SU-DHL-6 (cell line): ENCODE results near the gene JPH3.

Source experiments
- H2AFZ ChIP-seq: fragments of 200-600 bp; sonication (generic); 2 replicates; pipeline ENCODE4 v1.6.1; 2014; ENCODE audit warnings: low read depth, mild to moderate bottlenecking, moderate library complexity, mixed read lengths, antibody characterized with exemption, low read length; ENCODE audit not compliant: severe bottlenecking
- H3F3A ChIP-seq: fragments of 200-600 bp; shearing (Covaris generic); 2 replicates; pipeline ENCODE4 v1.6.0; 2016; ENCODE audit warnings: antibody characterized with exemption, mild to moderate bottlenecking; ENCODE audit not compliant: insufficient read depth
- H3K27ac ChIP-seq: fragments of 200-600 bp; sonication (generic); 2 replicates; pipeline ENCODE4 v1.5.1; 2016; ENCODE audit warnings: low read depth, mild to moderate bottlenecking, low read length, moderate library complexity, mixed read lengths
- H3K27me3 ChIP-seq: fragments of 200-600 bp; sonication (generic), shearing (Covaris generic); 2 replicates; pipeline ENCODE4 v1.6.0; 2014; ENCODE audit warnings: mild to moderate bottlenecking, low read length
- H3K36me3 ChIP-seq: fragments of 200-600 bp; sonication (generic); 2 replicates; pipeline ENCODE4 v1.6.1; 2014; ENCODE audit warnings: mild to moderate bottlenecking, low read length, mixed read lengths
- H3K4me2 ChIP-seq: fragments of 300-600, 200-600 bp; shearing (Covaris generic), sonication (generic); 2 replicates; pipeline ENCODE4 v1.6.0; 2014; ENCODE audit warnings: low read length, low read depth, mild to moderate bottlenecking; ENCODE audit not compliant: poor library complexity, severe bottlenecking
- H3K4me3 ChIP-seq: fragments of 200-600 bp; sonication (generic); 2 replicates; pipeline ENCODE4 v1.5.1; 2014; ENCODE audit warnings: antibody characterized with exemption, low read length, mild to moderate bottlenecking, mixed read lengths; ENCODE audit not compliant: insufficient read depth, poor library complexity, severe bottlenecking
- H3K79me2 ChIP-seq: fragments of 200-600 bp; sonication (generic); 2 replicates; pipeline ENCODE4 v1.6.1; 2014; ENCODE audit warnings: mild to moderate bottlenecking, low read length, moderate library complexity; ENCODE audit not compliant: insufficient read depth
- H3K9ac ChIP-seq: fragments of 200-600 bp; sonication (generic); 2 replicates; pipeline ENCODE4 v1.7.0; 2014; ENCODE audit warnings: mild to moderate bottlenecking, low read length
- H3K9me2 ChIP-seq: fragments of 200-600 bp; sonication (generic); replicated peaks from 2 replicates; pipeline ENCODE4 v1.6.1; 2014; ENCODE audit warnings: low read length; ENCODE audit not compliant: insufficient read depth
- H3K9me3 ChIP-seq: fragments of 200-600 bp; sonication (generic); 2 replicates; pipeline ENCODE4 v1.6.1; 2014; ENCODE audit warnings: low read length, mixed read lengths; ENCODE audit not compliant: insufficient read depth
- H4K20me1 ChIP-seq: fragments of 200-600 bp; sonication (generic); 2 replicates; pipeline ENCODE4 v1.6.1; 2014; ENCODE audit warnings: low read depth, mild to moderate bottlenecking, antibody characterized with exemption, low read length, moderate library complexity, mixed read lengths
- CTCF ChIP-seq: fragments of 200-600 bp; sonication (generic); IDR thresholded peaks from one replicate; pipeline ENCODE4 v1.5.1; 2017; ENCODE audit warnings: antibody characterized with exemption, mild to moderate bottlenecking, low read length, moderate library complexity; ENCODE audit not compliant: insufficient read depth, poor library complexity, severe bottlenecking
- EZH2phosphoT487 ChIP-seq: fragments of 200-600 bp; sonication (generic), shearing (Covaris generic); conservative IDR thresholded peaks from 2 replicates; pipeline ENCODE4 v1.6.1; 2018; ENCODE audit warnings: mild to moderate bottlenecking, antibody characterized with exemption, low read length, moderate library complexity, mixed read lengths

JPH3 gene

GRCh38 chr16:87694441-87695125 is 92.3 kb downstream of the JPH3 start:
- no peaks in the 10 kb centered on the region for H4K20me1 ChIP-seq

GRCh38 chr16:87695534-87695933 is 93.2 kb downstream of the JPH3 start:
- Histone ChIP-seq H3K27ac (no peak overlapping the region), H3F3A (peaks cover 27% of the 10 kb centered on the region), H3K9me3 (no peaks in the 10 kb centered on the region), H3K4me2 (no peak overlapping the region), H3K27me3 (no peaks in the 10 kb centered on the region), H4K20me1 (no peaks in the 10 kb centered on the region), H3K9ac (no peak overlapping the region), H3K9me2 (no peaks in the 10 kb centered on the region), H3K79me2 (no peaks in the 10 kb centered on the region), H3K4me3 (no peak overlapping the region), H3K36me3 (0 out of 2 replicates have a peak, but pooled peaks cover 4% of the 10 kb centered on the region), H2AFZ (no peak overlapping the region)
- TF ChIP-seq EZH2phosphoT487, result no peak

More at GRCh38 chr16:87694441-87695125, 92.3 kb downstream of the JPH3 start:
- TF ChIP-seq CTCF (no peak), EZH2phosphoT487 (no peak)
- no peaks in the 10 kb centered on the region for H3K9me2 ChIP-seq
- H3K9ac ChIP-seq, result no peak overlapping the region
- peaks cover 17% of the 10 kb centered on the region for H3F3A ChIP-seq
- no peak overlapping the region for H3K4me3 ChIP-seq
- no peaks in the 10 kb centered on the region for H3K79me2 ChIP-seq
- no peak overlapping the region for H3K4me2 ChIP-seq
- H3K9me3 ChIP-seq, result no peaks in the 10 kb centered on the region
- no peak overlapping the region for H3K27ac ChIP-seq
- no peak overlapping the region for H2AFZ ChIP-seq
- H3K36me3 ChIP-seq, result no peaks in the 10 kb centered on the region
- H3K27me3 ChIP-seq, result no peaks in the 10 kb centered on the region

DNA sequence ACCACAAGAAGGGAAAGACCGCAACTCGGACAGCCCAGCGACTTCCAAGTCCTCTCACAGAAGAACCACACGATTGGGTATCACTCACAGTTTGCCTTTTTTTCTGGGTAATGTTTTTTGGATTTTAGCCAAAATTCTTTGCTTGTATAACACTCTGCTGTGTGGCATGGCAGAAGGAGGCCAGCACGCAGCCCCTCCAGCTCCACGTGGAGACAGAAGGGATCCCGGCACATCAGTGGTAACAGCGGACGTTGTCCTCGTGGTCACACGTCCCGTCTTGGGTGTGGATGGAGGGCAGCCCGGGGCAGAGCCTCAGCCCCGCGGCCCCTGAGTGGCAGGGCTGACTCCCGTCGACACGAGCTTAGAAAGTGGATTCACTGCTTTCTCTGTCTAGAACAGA is 94.4 kb downstream of the JPH3 start:
- Histone ChIP-seq H3K4me2 (no peak overlapping the region), H3K27ac (no peak overlapping the region), H3K79me2 (no peaks in the 10 kb centered on the region), H3K36me3 (0 out of 2 replicates have a peak, but pooled peaks cover 4% of the 10 kb centered on the region), H3K9me2 (no peaks in the 10 kb centered on the region), H3K27me3 (no peaks in the 10 kb centered on the region), H3K9me3 (no peaks in the 10 kb centered on the region), H3K9ac (no peak overlapping the region), H2AFZ (no peak overlapping the region), H4K20me1 (no peaks in the 10 kb centered on the region), H3K4me3 (no peak overlapping the region), H3F3A (peaks cover 37% of the 10 kb centered on the region)
- TF ChIP-seq EZH2phosphoT487 (no peak), CTCF (no peak)

GRCh38 chr16:87697256-87697655 is 94.9 kb downstream of the JPH3 start:
- Histone ChIP-seq H3K4me2 (no peak overlapping the region), H3K9ac (no peak overlapping the region), H3K79me2 (no peaks in the 10 kb centered on the region), H3K27me3 (no peaks in the 10 kb centered on the region), H4K20me1 (no peaks in the 10 kb centered on the region), H3K9me3 (no peaks in the 10 kb centered on the region), H3F3A (peaks cover 42% of the 10 kb centered on the region), H3K9me2 (no peaks in the 10 kb centered on the region), H3K4me3 (no peak overlapping the region), H3K27ac (peak overlapping the region; percentile 99), H3K36me3 (0 out of 2 replicates have a peak, but pooled peaks cover 4% of the 10 kb centered on the region), H2AFZ (no peak overlapping the region)
- TF ChIP-seq EZH2phosphoT487 (no peak), CTCF (no peak)
